Astrocyte (in vitro differentiated cells and primary cell): ENCODE measurements around the gene NPDC1.

ENCODE experiments used
- EZH2 ChIP-seq: IDR thresholded peaks from 2 replicates; pipeline ENCODE4 v1.6.1; 2012; ENCODE audit warnings: mild to moderate bottlenecking, low read length, inconsistent platforms; ENCODE audit not compliant: insufficient read depth
- TF ChIP-seq, protein P1 (sequence below): IDR thresholded peaks from 2 replicates; pipeline ENCODE4 v1.5.1; 2011; ENCODE audit warnings: low read depth, mild to moderate bottlenecking, inconsistent platforms, low read length, moderate library complexity; ENCODE audit not compliant: insufficient read depth

DNA sequence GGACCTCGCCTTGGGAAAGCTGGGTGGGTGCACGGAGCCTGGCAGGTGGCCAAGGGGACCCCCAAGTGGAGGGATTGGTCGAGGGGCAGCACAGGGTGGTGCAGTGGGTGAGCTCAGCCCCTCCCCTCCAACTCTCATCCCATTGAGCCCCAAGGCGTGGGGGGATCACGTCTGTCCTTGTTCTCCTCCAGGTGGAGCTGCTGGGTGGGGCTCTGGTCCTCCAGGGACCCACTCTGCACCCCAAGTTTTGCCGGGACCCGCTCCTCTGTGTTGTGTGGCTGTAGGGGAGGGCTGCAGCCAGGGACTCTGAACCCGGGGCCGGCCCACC is 10.5 kb downstream of the NPDC1 start:
- TF ChIP-seq, protein P1, sequence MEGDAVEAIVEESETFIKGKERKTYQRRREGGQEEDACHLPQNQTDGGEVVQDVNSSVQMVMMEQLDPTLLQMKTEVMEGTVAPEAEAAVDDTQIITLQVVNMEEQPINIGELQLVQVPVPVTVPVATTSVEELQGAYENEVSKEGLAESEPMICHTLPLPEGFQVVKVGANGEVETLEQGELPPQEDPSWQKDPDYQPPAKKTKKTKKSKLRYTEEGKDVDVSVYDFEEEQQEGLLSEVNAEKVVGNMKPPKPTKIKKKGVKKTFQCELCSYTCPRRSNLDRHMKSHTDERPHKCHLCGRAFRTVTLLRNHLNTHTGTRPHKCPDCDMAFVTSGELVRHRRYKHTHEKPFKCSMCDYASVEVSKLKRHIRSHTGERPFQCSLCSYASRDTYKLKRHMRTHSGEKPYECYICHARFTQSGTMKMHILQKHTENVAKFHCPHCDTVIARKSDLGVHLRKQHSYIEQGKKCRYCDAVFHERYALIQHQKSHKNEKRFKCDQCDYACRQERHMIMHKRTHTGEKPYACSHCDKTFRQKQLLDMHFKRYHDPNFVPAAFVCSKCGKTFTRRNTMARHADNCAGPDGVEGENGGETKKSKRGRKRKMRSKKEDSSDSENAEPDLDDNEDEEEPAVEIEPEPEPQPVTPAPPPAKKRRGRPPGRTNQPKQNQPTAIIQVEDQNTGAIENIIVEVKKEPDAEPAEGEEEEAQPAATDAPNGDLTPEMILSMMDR = no peak
- no peak for TF ChIP-seq EZH2
